ENCODE measurements around the gene LARGE1.

DNA sequence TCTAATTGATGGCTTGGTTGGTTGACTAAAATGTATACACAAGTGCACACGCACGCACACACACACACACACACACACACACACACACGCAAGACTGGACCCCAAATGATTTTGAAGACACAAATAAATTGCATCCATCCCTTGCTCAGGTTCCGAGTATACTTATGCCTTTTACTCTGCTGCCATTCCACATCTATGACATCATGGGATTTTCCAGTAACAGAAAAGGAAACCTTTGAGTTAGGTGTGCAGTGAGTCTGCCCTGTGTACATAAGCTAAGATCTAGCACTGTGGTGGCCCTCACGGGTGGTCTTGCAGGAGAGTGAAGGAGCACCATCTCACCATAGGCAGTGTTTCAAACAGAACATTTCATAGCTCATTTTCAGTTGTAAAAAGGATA is 20.5 kb upstream of the LARGE1 start:
- no peak for TF ChIP-seq POLR2AphosphoS5 (IDR thresholded peaks at IDR 0.05; ENCODE audit: low read depth)
- TF ChIP-seq, protein P1, sequence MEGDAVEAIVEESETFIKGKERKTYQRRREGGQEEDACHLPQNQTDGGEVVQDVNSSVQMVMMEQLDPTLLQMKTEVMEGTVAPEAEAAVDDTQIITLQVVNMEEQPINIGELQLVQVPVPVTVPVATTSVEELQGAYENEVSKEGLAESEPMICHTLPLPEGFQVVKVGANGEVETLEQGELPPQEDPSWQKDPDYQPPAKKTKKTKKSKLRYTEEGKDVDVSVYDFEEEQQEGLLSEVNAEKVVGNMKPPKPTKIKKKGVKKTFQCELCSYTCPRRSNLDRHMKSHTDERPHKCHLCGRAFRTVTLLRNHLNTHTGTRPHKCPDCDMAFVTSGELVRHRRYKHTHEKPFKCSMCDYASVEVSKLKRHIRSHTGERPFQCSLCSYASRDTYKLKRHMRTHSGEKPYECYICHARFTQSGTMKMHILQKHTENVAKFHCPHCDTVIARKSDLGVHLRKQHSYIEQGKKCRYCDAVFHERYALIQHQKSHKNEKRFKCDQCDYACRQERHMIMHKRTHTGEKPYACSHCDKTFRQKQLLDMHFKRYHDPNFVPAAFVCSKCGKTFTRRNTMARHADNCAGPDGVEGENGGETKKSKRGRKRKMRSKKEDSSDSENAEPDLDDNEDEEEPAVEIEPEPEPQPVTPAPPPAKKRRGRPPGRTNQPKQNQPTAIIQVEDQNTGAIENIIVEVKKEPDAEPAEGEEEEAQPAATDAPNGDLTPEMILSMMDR (IDR thresholded peaks at IDR 0.05; ENCODE audit: insufficient read depth, low read length) = no peak
- no peak for TF ChIP-seq GABPA (IDR thresholded peaks at IDR 0.05; ENCODE audit: low read depth)
- TF ChIP-seq, protein P2, sequence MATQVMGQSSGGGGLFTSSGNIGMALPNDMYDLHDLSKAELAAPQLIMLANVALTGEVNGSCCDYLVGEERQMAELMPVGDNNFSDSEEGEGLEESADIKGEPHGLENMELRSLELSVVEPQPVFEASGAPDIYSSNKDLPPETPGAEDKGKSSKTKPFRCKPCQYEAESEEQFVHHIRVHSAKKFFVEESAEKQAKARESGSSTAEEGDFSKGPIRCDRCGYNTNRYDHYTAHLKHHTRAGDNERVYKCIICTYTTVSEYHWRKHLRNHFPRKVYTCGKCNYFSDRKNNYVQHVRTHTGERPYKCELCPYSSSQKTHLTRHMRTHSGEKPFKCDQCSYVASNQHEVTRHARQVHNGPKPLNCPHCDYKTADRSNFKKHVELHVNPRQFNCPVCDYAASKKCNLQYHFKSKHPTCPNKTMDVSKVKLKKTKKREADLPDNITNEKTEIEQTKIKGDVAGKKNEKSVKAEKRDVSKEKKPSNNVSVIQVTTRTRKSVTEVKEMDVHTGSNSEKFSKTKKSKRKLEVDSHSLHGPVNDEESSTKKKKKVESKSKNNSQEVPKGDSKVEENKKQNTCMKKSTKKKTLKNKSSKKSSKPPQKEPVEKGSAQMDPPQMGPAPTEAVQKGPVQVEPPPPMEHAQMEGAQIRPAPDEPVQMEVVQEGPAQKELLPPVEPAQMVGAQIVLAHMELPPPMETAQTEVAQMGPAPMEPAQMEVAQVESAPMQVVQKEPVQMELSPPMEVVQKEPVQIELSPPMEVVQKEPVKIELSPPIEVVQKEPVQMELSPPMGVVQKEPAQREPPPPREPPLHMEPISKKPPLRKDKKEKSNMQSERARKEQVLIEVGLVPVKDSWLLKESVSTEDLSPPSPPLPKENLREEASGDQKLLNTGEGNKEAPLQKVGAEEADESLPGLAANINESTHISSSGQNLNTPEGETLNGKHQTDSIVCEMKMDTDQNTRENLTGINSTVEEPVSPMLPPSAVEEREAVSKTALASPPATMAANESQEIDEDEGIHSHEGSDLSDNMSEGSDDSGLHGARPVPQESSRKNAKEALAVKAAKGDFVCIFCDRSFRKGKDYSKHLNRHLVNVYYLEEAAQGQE (IDR thresholded peaks at IDR 0.05; ENCODE audit: insufficient replicate concordance, low read depth) = no peak
